ENCODE results near the gene UBLCP1. TPM values are rescaled to one million over a fixed set of nuclear protein-coding genes. Genes with fewer than 3 reads are reported as not detected.

UBLCP1 gene
- total and polyA plus RNA-seq, 2 of the 8 experiments (the other 6 are each of a cell fraction or from before 2014, with no cell fraction given): 13.0 to 40.9 TPM

GRCh38 chr5:159311063-159311462, 48.0 kb downstream of the UBLCP1 start (continued):
- TF ChIP-seq KDM4A (IDR thresholded peaks at IDR 0.05; ENCODE audit: low read depth, low read length, severe bottlenecking) (no peak), ASH2L (IDR thresholded peaks at IDR 0.05; ENCODE audit: low read length) (no peak), MAFK (IDR thresholded peaks at IDR 0.05; ENCODE audit: low read depth, low read length) (no peak), KDM1A (IDR thresholded peaks at IDR 0.05; ENCODE audit: borderline replicate concordance, low read length) (no peak)

All from H1 (cell line).